Spleen (tissue), 11 donors: ENCODE results near the gene TXLNG. TPM values are rescaled to one million over a fixed set of nuclear protein-coding genes. Genes with fewer than 3 reads are reported as not detected.

Source experiments
- DNase-seq: peaks from one replicate; pipeline ENCODE4 v3.0.0-alpha.2; 2020
- H3K27ac ChIP-seq, 8 donors: fragments of 200-600 bp; sonication (generic) in 7 of 8; 1 replicate in 4 of 8; 2 replicates in 4 of 8; pipeline versions ENCODE4 v1.5.0 to v1.8.0; 2016 to 2021; ENCODE audit warnings: inconsistent platforms in 4 of 8, mild to moderate bottlenecking in 4 of 8, moderate library complexity in 1 of 8
- H3K27me3 ChIP-seq, 7 donors: fragments of 200-600 bp; sonication (generic) in 6 of 7; replicated peaks in 1 of 7; 1 replicate in 4 of 7; 2 replicates in 3 of 7; pipeline versions ENCODE4 v1.5.0 to v1.8.0; 2016 to 2021; ENCODE audit warnings: inconsistent platforms in 3 of 7, mild to moderate bottlenecking in 1 of 7
- H3K36me3 ChIP-seq, 6 donors: fragments of 200-600 bp; sonication (generic) in 5 of 6; 1 replicate in 4 of 6; 2 replicates in 2 of 6; pipeline versions ENCODE4 v1.5.0 to v1.8.0; 2016 to 2021; ENCODE audit warnings: inconsistent platforms in 2 of 6
- H3K4me1 ChIP-seq, 6 donors: fragments of 200-600 bp; sonication (generic) in 5 of 6; 1 replicate in 3 of 6; 2 replicates in 3 of 6; pipeline versions ENCODE4 v1.5.0 to v1.8.0; 2016 to 2021; ENCODE audit warnings: inconsistent platforms in 3 of 6
- H3K4me3 ChIP-seq, 8 donors: fragments of 200-600 bp; sonication (generic) in 7 of 8; 1 replicate in 4 of 8; 2 replicates in 4 of 8; pipeline versions ENCODE4 v1.5.0 to v1.8.0; 2016 to 2021; ENCODE audit warnings: inconsistent platforms in 4 of 8, mild to moderate bottlenecking in 4 of 8, moderate library complexity in 2 of 8
- H3K9me3 ChIP-seq, 8 donors: fragments of 200-600 bp; sonication (generic) in 7 of 8; 1 replicate in 4 of 8; 2 replicates in 4 of 8; pipeline versions ENCODE4 v1.5.0 to v1.8.0; 2016 to 2021; ENCODE audit warnings: inconsistent platforms in 4 of 8
- CTCF ChIP-seq, 11 experiments: fragments of 200-600 bp in 7 of 11; fragments of 450-650 bp in 4 of 11; sonication (generic) in 4 of 11; IDR thresholded peaks in 8 of 11; conservative IDR thresholded peaks in 3 of 11; 1 replicate in 7 of 11; 2 replicates in 4 of 11; pipeline versions ENCODE4 v1.4.0 to v1.8.0; 2016 to 2021; ENCODE audit warnings: antibody characterized with exemption in 11 of 11, inconsistent platforms in 4 of 11, mild to moderate bottlenecking in 1 of 11
- POLR2A ChIP-seq, 3 donors: fragments of 450-650 bp; IDR thresholded peaks; one replicate each; pipeline ENCODE4 v1.5.1; 2017; ENCODE audit warnings: antibody characterized with exemption in 3 of 3, mild to moderate bottlenecking in 1 of 3
- POLR2AphosphoS5 ChIP-seq, 3 donors: sonication (generic); formaldehyde crosslinking; IDR thresholded peaks; one replicate each; pipeline ENCODE4 v1.5.1; 2017; ENCODE audit warnings: antibody characterized with exemption in 3 of 3
- WGBS, 5 donors: extraction: QIAGEN DNeasy Blood & Tissue Kit in 3 of 5; methylation state at CpG; one replicate each; pipeline versions ENCODE4 v1.1.5 to v1.1.7; 2013 to 2018; 5-methylcytosine and 5-hydroxymethylcytosine counted together
- intact Hi-C: fragments of 100-400 bp; cut with DNase I; formaldehyde crosslinking; loops from one replicate; pipeline ENCODE4 v1.15.0; 2023; ENCODE audit warnings: low total_unique reads
- polyA plus RNA-seq, 3 donors: library from polyadenylated mRNA; stranded (reverse); fragments of 200-250 nt; gene quantifications; one replicate each; pipeline ENCODE4 v1.2.1, GENCODE V29; 2013
- total RNA-seq, 7 donors: library from RNA; depleted of rRNA in 3 of 7; stranded (reverse); fragments of >200 nt in 3 of 7; fragmentation: NEBNext Ultra II Directional in 4 of 7; extraction: Animal tissue kit (Norgen Biotek cat#: 25700) in 4 of 7; gene quantifications; one replicate each; pipeline versions ENCODE4 v1.1.0 to v1.2.1, GENCODE V29; 2016 to 2021
- donor health status: healthy with polysubstance abuse.
- donor health status: DM: no; HTN: no; CAD: no; lungs with moderate emphysema.
- donor health status: DM: no; HTN: no; CAD: no.
- donor health status: Bipolar disorder and iron deficiency.
- donor health status: healthy.
- donor health status: DM: no; HTN: no; CAD: no.
- donor health status: DM: yes; HTN: yes; CAD: no.

TXLNG gene
- total and polyA plus RNA-seq, 10 donors: 7.8 to 20.2 (median 12.7) TPM

- H3K4me1 ChIP-seq: no peaks in the 10 kb centered on the region
- DNase-seq: no peak
- intact Hi-C loops: loop anchor here (10.0 kb wide), 1 partner anchor 222 kb away; no protein-coding TSS in a partner anchor
- no peak for TF ChIP-seq POLR2A (IDR thresholded peaks at IDR 0.05)
- no peak for TF ChIP-seq POLR2AphosphoS5 (IDR thresholded peaks at IDR 0.05)
- TF ChIP-seq CTCF (IDR thresholded peaks at IDR 0.05 in 8 of 11, conservative IDR thresholded peaks at IDR 0.05 in 3 of 11): no peak
- no peaks in the 10 kb centered on the region for H3K9me3 ChIP-seq
- H3K27me3 ChIP-seq: no peaks in the 10 kb centered on the region
- H3K27ac ChIP-seq: no peak overlapping the region
- H3K36me3 ChIP-seq: peaks cover 0 to 79% (median 48%) of the 10 kb centered on the region in 6 donors
- no peak overlapping the region for H3K4me3 ChIP-seq
- 82 to 91% (median 84%) methylated on average over 2 of the region's 2 CpGs for WGBS, 5 donors
These were observed 36.5 kb downstream of the TXLNG start for GRCh38 chrX:16822723-16823122.

- Histone ChIP-seq H3K27ac (no peak overlapping the region), H3K27me3 (no peaks in the 10 kb centered on the region)
- intact Hi-C loops: loop anchor here (10.0 kb wide), 1 partner anchor 219 kb away; no protein-coding TSS in a partner anchor
These were observed 39.2 kb downstream of the TXLNG start for GRCh38 chrX:16825264-16826035.

GRCh38 chrX:16826207-16826606 is 39.9 kb downstream of the TXLNG start:
- TF ChIP-seq POLR2A (IDR thresholded peaks at IDR 0.05): no peak
- peak in 9 of 11 experiments; percentile 11 to 51 (median 43) for TF ChIP-seq CTCF (IDR thresholded peaks at IDR 0.05 in 8 of 11, conservative IDR thresholded peaks at IDR 0.05 in 3 of 11)
- TF ChIP-seq POLR2AphosphoS5 (IDR thresholded peaks at IDR 0.05): no peak
- H3K36me3 ChIP-seq: peaks cover 0 to 79% (median 44%) of the 10 kb centered on the region in 6 donors
- no peaks in the 10 kb centered on the region for H3K27me3 ChIP-seq
- WGBS, 5 donors: 56 to 78% (median 67%) methylated on average over 3 of the region's 3 CpGs
- H3K27ac ChIP-seq: no peak overlapping the region
- H3K4me3 ChIP-seq: no peak overlapping the region
- no peaks in the 10 kb centered on the region for H3K9me3 ChIP-seq
- no peak for DNase-seq
- intact Hi-C loops: loop anchor here (10.0 kb wide), 1 partner anchor 219 kb away; no protein-coding TSS in a partner anchor
- no peaks in the 10 kb centered on the region for H3K4me1 ChIP-seq

More at GRCh38 chrX:16825264-16826035, 39.2 kb downstream of the TXLNG start:
- Histone ChIP-seq H3K36me3 (peaks cover 0 to 82% (median 48%) of the 10 kb centered on the region in 6 donors), H3K4me1 (no peaks in the 10 kb centered on the region), H3K4me3 (no peak overlapping the region), H3K9me3 (no peaks in the 10 kb centered on the region)
- no peak for DNase-seq
- WGBS, 5 donors: 81 to 92% (median 88%) methylated on average over 8 of the region's 8 CpGs
- no peak for TF ChIP-seq POLR2AphosphoS5 (IDR thresholded peaks at IDR 0.05)
- TF ChIP-seq POLR2A (IDR thresholded peaks at IDR 0.05): no peak
- TF ChIP-seq CTCF (IDR thresholded peaks at IDR 0.05 in 8 of 11, conservative IDR thresholded peaks at IDR 0.05 in 3 of 11): no peak

- Histone ChIP-seq H3K27ac (no peak overlapping the region), H3K4me3 (no peak overlapping the region)
These were observed 41.0 kb downstream of the TXLNG start for GRCh38 chrX:16827225-16827624.

More at GRCh38 chrX:16827225-16827624, 41.0 kb downstream of the TXLNG start:
- TF ChIP-seq CTCF (IDR thresholded peaks at IDR 0.05 in 8 of 11, conservative IDR thresholded peaks at IDR 0.05 in 3 of 11): no peak
- TF ChIP-seq POLR2A (IDR thresholded peaks at IDR 0.05): no peak
- no peak for TF ChIP-seq POLR2AphosphoS5 (IDR thresholded peaks at IDR 0.05)
- WGBS, 5 donors: 85 to 96% (median 94%) methylated on average over 2 of the region's 2 CpGs
- DNase-seq: no peak
- intact Hi-C loops: loop anchor here (10.0 kb wide), 1 partner anchor 218 kb away; no protein-coding TSS in a partner anchor
- H3K9me3 ChIP-seq: no peaks in the 10 kb centered on the region
- H3K36me3 ChIP-seq: peaks cover 0 to 79% (median 45%) of the 10 kb centered on the region in 6 donors
- no peaks in the 10 kb centered on the region for H3K4me1 ChIP-seq
- no peaks in the 10 kb centered on the region for H3K27me3 ChIP-seq
